HepG2 (cell line): Measurements from ENCODE around the gene CR1. TPM values are rescaled to one million over a fixed set of nuclear protein-coding genes. Genes with fewer than 3 reads are reported as not detected.

ENCODE experiments used
- ATAC-seq: fragments of 200-7000 bp; cut with Tn5 transposase; 3 replicates; pipeline ENCODE4 v1.9.1; 2020; ENCODE audit warnings: mild to moderate bottlenecking, moderate library complexity
- BruUV-seq: library from RNA; stranded (reverse); fragments of 400-500 nt; replicated peaks from 2 replicates; lab custom pipeline; 2021; lab: Mats Ljungman, UMichigan
- CTCF ChIA-PET: fragments of 300-600 bp; formaldehyde crosslinking; extraction: SDS; loops from one replicate; lab custom pipeline; 2021; ENCODE audit warnings: low total read pairs, inconsistent platforms, low intra/inter-chr PET ratio; lab: Yijun Ruan, JAX
- POLR2A ChIA-PET: fragments of 350-600 bp; sonication (Branson Sonifier 250); formaldehyde crosslinking; loops from one replicate; lab custom pipeline; 2020; ENCODE audit warnings: antibody characterized with exemption, inconsistent platforms; lab: Yijun Ruan, JAX
- DNase-seq: peaks from one replicate; pipeline ENCODE4 v3.0.0-alpha.2; 2015; ENCODE audit warnings: low spot score
- FAIRE-seq: peaks from 3 replicates; lab custom pipeline; 2011; peaks lifted over from hg19 to GRCh38; lab: Jason Lieb, UNC
- H2AFZ ChIP-seq: one replicate; pipeline ENCODE4 v1.6.1; 2011; ENCODE audit warnings: low read length, inconsistent platforms
- H3K27ac ChIP-seq: fragments of 300-600 bp; 3 replicates; pipeline ENCODE4 v1.8.0; 2011; ENCODE audit warnings: mixed run types, mild to moderate bottlenecking, mixed read lengths, low read length, inconsistent platforms; ENCODE audit not compliant: insufficient read depth; ENCODE audit errors: extremely low read length
- H3K27me3 ChIP-seq, 2 experiments: fragments of 200-600 bp in 1 of 2; 2 replicates in 1 of 2; 3 replicates in 1 of 2; pipeline versions ENCODE4 v1.6.0 to v1.8.0; 2011; ENCODE audit warnings: low read length in 2 of 2, mild to moderate bottlenecking in 2 of 2, moderate library complexity in 2 of 2, inconsistent platforms in 1 of 2; ENCODE audit not compliant: insufficient read depth in 2 of 2, control insufficient read depth in 1 of 2
- H3K36me3 ChIP-seq, 2 experiments: fragments of 200-600 bp in 1 of 2; replicated peaks in 1 of 2; 2 replicates in 1 of 2; 3 replicates in 1 of 2; pipeline versions ENCODE4 v1.5.1 to v1.8.0; 2011; ENCODE audit warnings: low read length in 2 of 2, inconsistent platforms in 1 of 2; ENCODE audit not compliant: insufficient read depth in 2 of 2, control insufficient read depth in 1 of 2
- H3K4me1 ChIP-seq: 2 replicates; pipeline ENCODE4 v1.5.1; 2012; ENCODE audit warnings: low read length, inconsistent platforms; ENCODE audit not compliant: insufficient read depth
- H3K4me2 ChIP-seq: 2 replicates; pipeline ENCODE4 v1.6.0; 2011; ENCODE audit warnings: low read depth, low read length, inconsistent platforms
- H3K4me3 ChIP-seq, 3 experiments: fragments of 200-600 bp in 1 of 3; sonication (generic), shearing (Covaris generic) in 1 of 3; replicated peaks in 1 of 3; 2 replicates each; pipeline ENCODE4 v1.5.1; 2011 to 2016; ENCODE audit warnings: low read length in 3 of 3, inconsistent platforms in 2 of 3, low read depth in 2 of 3, mild to moderate bottlenecking in 2 of 3, control low read depth in 1 of 3, mixed read lengths in 1 of 3; ENCODE audit not compliant: insufficient read depth in 1 of 3
- H3K79me2 ChIP-seq: one replicate; pipeline ENCODE4 v1.6.1; 2011; ENCODE audit warnings: low read length, inconsistent platforms; ENCODE audit not compliant: insufficient read depth
- H3K9ac ChIP-seq: 2 replicates; pipeline ENCODE4 v1.6.0; 2011; ENCODE audit warnings: mild to moderate bottlenecking, low read depth, low read length, inconsistent platforms; ENCODE audit not compliant: insufficient read depth
- H3K9me3 ChIP-seq: 2 replicates; pipeline ENCODE4 v1.5.1; 2012; ENCODE audit warnings: mild to moderate bottlenecking, low read length
- H4K20me1 ChIP-seq: 2 replicates; pipeline ENCODE4 v1.6.0; 2011; ENCODE audit warnings: inconsistent platforms, mild to moderate bottlenecking, low read length, moderate library complexity; ENCODE audit not compliant: insufficient read depth
- FOXA3 ChIP-seq: IDR thresholded peaks from 2 replicates; pipeline ENCODE4 v1.6.1; 2016; ENCODE audit warnings: missing genetic modification reagents, missing compliant biosample characterization
- IRF1 ChIP-seq: sonication (generic); formaldehyde crosslinking; IDR thresholded peaks from 2 replicates; pipeline ENCODE4 v1.4.0; 2020; ENCODE audit warnings: low read depth, mild to moderate bottlenecking, missing genetic modification reagents
- MEF2D ChIP-seq: sonication (generic); formaldehyde crosslinking; IDR thresholded peaks from 2 replicates; pipeline ENCODE4 v1.5.1; 2020; ENCODE audit warnings: mild to moderate bottlenecking, missing genetic modification reagents
- MLX ChIP-seq: IDR thresholded peaks from 2 replicates; pipeline ENCODE4 v1.6.1; 2016
- NFRKB ChIP-seq: fragments of 450-650 bp; IDR thresholded peaks from 2 replicates; pipeline ENCODE4 v1.6.1; 2017
- NR2F1 ChIP-seq, 2 experiments: fragments of 450-650 bp in 1 of 2; formaldehyde crosslinking in 1 of 2; IDR thresholded peaks; 2 replicates each; pipeline versions ENCODE4 v1.5.0 to v1.6.1; 2016 to 2020; ENCODE audit warnings: mild to moderate bottlenecking in 1 of 2, missing compliant biosample characterization in 1 of 2, missing genetic modification reagents in 1 of 2, moderate library complexity in 1 of 2
- PREB ChIP-seq: sonication (generic); formaldehyde crosslinking; IDR thresholded peaks from 2 replicates; pipeline ENCODE4 v1.4.0; 2020; ENCODE audit warnings: missing genetic modification reagents
- SOX6 ChIP-seq, 2 experiments: fragments of 450-650 bp in 1 of 2; sonication (generic) in 1 of 2; formaldehyde crosslinking in 1 of 2; IDR thresholded peaks; 2 replicates each; pipeline versions ENCODE4 v1.4.0 to v1.6.1; 2017 to 2020; ENCODE audit warnings: antibody characterized with exemption in 1 of 2, mild to moderate bottlenecking in 1 of 2, missing genetic modification reagents in 1 of 2
- YEATS4 ChIP-seq: sonication (generic); formaldehyde crosslinking; IDR thresholded peaks from 2 replicates; pipeline ENCODE4 v1.4.0; 2020; ENCODE audit warnings: missing genetic modification reagents, borderline replicate concordance
- ZNF17 ChIP-seq: sonication (generic); formaldehyde crosslinking; IDR thresholded peaks from 2 replicates; pipeline ENCODE4 v1.5.0; 2020; ENCODE audit warnings: mild to moderate bottlenecking, missing genetic modification reagents
- ZNF329 ChIP-seq: sonication (generic); formaldehyde crosslinking; IDR thresholded peaks from 2 replicates; pipeline ENCODE4 v1.9.0; 2021; ENCODE audit warnings: low read depth, mild to moderate bottlenecking, missing genetic modification reagents
- ZNF430 ChIP-seq: sonication (generic); formaldehyde crosslinking; IDR thresholded peaks from 2 replicates; pipeline ENCODE4 v1.9.0; 2021; ENCODE audit warnings: mild to moderate bottlenecking, missing genetic modification reagents
- ZNF557 ChIP-seq: sonication (generic); formaldehyde crosslinking; IDR thresholded peaks from 2 replicates; pipeline ENCODE4 v1.4.0; 2020; ENCODE audit warnings: missing genetic modification reagents
- ZNF749 ChIP-seq: sonication (generic); formaldehyde crosslinking; IDR thresholded peaks from 2 replicates; pipeline ENCODE4 v1.8.0; 2022; ENCODE audit warnings: mild to moderate bottlenecking, missing genetic modification reagents, moderate library complexity, borderline replicate concordance
- in situ Hi-C: cut with HindIII; loops from 2 replicates; pipeline ENCODE4 v1.10.0; 2017; ENCODE audit warnings: low pct_unique_long_range_greater_than_20kb; ENCODE audit not compliant: extremely low pct_ligation_motif_present
- intact Hi-C: fragments of 100-400 bp; cut with micrococcal nuclease; formaldehyde crosslinking; loops from one replicate; pipeline ENCODE4 v1.10.0; 2022; ENCODE audit not compliant: unreplicated experiment
- polyA plus RNA-seq, 8 experiments: library from polyadenylated mRNA; depleted of rRNA in 3 of 8; stranded (reverse) in 7 of 8; unstranded in 1 of 8; fragments of >200 nt; fragmentation: Illumina TruSeq in 4 of 8; extraction: Trizol in 4 of 8; gene quantifications; 2 replicates each; pipeline versions ENCODE4 v1.2.1 to v1.2.3, GENCODE V29; 2011 to 2016; ENCODE audit warnings: low read depth in 4 of 8, missing spikeins in 1 of 8, mixed read lengths in 1 of 8; ENCODE audit not compliant: insufficient read depth in 1 of 8
- total RNA-seq, 5 experiments: library from RNA; depleted of rRNA; stranded (reverse); fragments of >200 nt; fragmentation: Illumina TruSeq; extraction: Trizol; gene quantifications; 2 replicates each; pipeline ENCODE4 v1.2.3, GENCODE V29; 2016; ENCODE audit warnings: low read depth in 1 of 5

The CR1 gene
- total and polyA plus RNA-seq, 2 of the 13 experiments (the other 11 are each of a cell fraction or from before 2014, with no cell fraction given), result not detected

- no peak overlapping the region for H3K27ac ChIP-seq
- CTCF ChIA-PET, result no interaction called here
- no peak overlapping the region for H3K9ac ChIP-seq
- H3K4me3 ChIP-seq, result no peak overlapping the region
- H3K27me3 ChIP-seq, result peaks cover 0 to 9% of the 10 kb centered on the region in 2 experiments; a peak in 1 of 5 replicates
- no peaks in the 10 kb centered on the region for H3K79me2 ChIP-seq
- no peak for DNase-seq
- no peaks in the 10 kb centered on the region for H4K20me1 ChIP-seq
- no peaks in the 10 kb centered on the region for H3K36me3 ChIP-seq
- no peaks in the 10 kb centered on the region for H3K9me3 ChIP-seq
- H3K4me1 ChIP-seq, result no peaks in the 10 kb centered on the region
- H2AFZ ChIP-seq, result no peak overlapping the region
- no peak for ATAC-seq
- intact Hi-C loops, result no loop called here
- TF ChIP-seq FOXA3 (CRISPR knock-in tag) (no peak), MLX (no peak), ZNF329 (CRISPR knock-in tag) (no peak), ZNF749 (CRISPR knock-in tag) (no peak), YEATS4 (no peak), SOX6 (IDR thresholded peaks at IDR 0.05) (no peak), SOX6 (CRISPR knock-in tag; IDR thresholded peaks at IDR 0.05) (no peak), ZNF17 (no peak), ZNF557 (CRISPR knock-in tag) (no peak), NFRKB (no peak), PREB (CRISPR knock-in tag) (no peak), ZNF430 (no peak), NR2F1 (CRISPR knock-in tag; IDR thresholded peaks at IDR 0.05) (no peak), MEF2D (CRISPR knock-in tag) (no peak), IRF1 (CRISPR knock-in tag) (no peak)
- POLR2A ChIA-PET, result no interaction called here
- in situ Hi-C loops, result no loop called here
- no peak overlapping the region for H3K4me2 ChIP-seq
- BruUV-seq, result no TSS peak
- FAIRE-seq, result no peak
These were observed 32.9 kb upstream of the CR1 start for GRCh38 chr1:207463021-207463420.
